HG02678 (cell line): ENCODE results near the gene ALKBH5.
"Not testable (repeated sequence)": the region's sequence is repeated elsewhere in the genome, so short reads cannot be mapped to it uniquely, and the experiment has no call there.

Source experiments
- ATAC-seq: cut with Tn5 transposase; IDR thresholded peaks from one replicate; pipeline ENCODE4 v1.9.1; 2021; ENCODE audit warnings: mild to moderate bottlenecking, moderate library complexity; ENCODE audit not compliant: unreplicated experiment

ALKBH5 gene

GRCh38 chr17:18213666-18214270, 30.1 kb downstream of the ALKBH5 start:
- no peak for ATAC-seq

DNA sequence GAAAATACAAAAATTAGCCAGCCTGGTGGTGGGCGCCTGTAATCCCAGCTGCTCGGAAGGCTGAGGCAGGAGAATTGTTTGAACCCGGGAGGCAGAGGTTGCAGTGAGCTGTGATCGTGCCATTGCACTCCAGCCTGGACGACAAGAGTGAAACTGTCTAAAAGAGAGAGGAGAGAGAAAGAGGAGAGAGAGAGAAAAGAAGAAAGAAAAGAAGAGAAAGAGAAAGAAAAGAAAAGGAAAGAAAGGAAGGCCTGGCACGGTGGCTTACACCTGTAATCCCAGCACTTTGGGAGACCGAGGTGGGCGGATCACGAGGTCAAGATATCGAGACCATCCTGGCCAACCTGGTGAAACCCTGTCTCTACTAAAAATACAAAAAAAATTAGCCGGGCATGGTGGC, 33.3 kb downstream of the ALKBH5 start:
- not testable (repeated sequence) for ATAC-seq

- ATAC-seq: no peak
Observed at GRCh38 chr17:18217412-18218015, 33.9 kb downstream of the ALKBH5 start.

DNA sequence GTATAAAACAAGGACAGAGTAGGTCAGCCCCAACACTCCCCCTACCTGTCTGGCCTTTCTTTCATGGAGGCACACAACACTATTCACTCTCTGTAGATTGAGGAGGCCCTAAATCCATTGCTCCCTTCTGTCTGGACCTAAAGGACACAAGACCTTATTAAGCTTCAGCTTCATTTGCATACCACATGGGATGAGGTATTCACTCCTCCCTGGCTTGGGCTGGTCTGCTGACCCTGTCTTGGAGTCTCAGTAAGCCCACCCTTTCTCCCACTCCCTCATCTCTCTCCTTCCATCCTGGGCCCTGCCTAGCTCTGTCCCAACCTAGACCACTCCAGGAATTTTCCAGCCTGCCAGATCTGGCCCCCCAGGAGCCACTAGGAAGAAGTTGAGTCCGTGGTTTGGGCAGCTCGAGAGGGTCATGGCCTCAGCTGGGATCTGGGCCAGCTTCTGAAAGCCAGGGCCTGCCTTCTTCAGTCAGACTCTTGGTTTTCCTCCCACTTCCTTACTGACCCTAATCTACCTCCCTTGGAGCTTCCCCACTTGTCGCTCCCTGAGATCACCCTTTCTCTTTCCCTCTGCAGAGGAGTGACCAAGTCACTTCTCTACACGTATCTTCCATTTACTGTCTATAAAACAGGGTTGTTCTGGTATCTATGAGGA, 35.3 kb downstream of the ALKBH5 start:
- no peak for ATAC-seq

GRCh38 chr17:18224053-18224386, 40.4 kb downstream of the ALKBH5 start:
- ATAC-seq: no peak

- ATAC-seq: no peak
Observed at GRCh38 chr17:18224387-18225120, 40.9 kb downstream of the ALKBH5 start.

DNA sequence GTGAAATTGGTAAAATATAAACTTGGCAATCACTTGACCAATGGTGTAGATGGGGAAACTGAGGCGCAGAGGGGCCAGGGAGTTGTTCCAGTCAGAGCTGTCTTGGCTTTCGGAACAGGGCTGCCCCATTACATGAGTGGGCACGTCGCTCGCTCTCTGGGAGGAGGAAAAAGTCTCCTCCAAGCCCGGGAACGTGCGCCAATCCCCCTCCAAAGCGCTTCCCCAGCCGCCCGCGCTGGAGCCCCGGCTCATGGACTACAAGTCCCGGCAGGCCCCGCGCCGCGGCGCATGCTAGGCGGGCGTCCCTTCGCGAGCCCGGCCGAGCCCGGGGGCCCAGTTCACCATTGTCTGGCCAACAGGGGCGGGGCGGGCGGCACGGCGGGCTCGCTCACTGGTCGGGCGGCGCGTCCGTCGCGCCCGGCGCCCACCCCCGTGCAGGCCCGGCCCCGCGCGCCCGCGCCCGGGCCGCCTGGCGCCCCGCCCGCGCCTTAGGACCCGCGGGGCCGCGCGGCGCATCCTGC, 41.6 kb downstream of the ALKBH5 start, which contains the start of gene LLGL1:
Gene LLGL1, plus strand, starts transcription at position 515 of the 521 bp plus-strand sequence. CDS start 48 bp downstream, outside the sequence.
- ATAC-seq: peak; percentile 90

- peak; percentile 13 for ATAC-seq
Observed at GRCh38 chr17:18225642-18226283, 42.1 kb downstream of the ALKBH5 start.

DNA sequence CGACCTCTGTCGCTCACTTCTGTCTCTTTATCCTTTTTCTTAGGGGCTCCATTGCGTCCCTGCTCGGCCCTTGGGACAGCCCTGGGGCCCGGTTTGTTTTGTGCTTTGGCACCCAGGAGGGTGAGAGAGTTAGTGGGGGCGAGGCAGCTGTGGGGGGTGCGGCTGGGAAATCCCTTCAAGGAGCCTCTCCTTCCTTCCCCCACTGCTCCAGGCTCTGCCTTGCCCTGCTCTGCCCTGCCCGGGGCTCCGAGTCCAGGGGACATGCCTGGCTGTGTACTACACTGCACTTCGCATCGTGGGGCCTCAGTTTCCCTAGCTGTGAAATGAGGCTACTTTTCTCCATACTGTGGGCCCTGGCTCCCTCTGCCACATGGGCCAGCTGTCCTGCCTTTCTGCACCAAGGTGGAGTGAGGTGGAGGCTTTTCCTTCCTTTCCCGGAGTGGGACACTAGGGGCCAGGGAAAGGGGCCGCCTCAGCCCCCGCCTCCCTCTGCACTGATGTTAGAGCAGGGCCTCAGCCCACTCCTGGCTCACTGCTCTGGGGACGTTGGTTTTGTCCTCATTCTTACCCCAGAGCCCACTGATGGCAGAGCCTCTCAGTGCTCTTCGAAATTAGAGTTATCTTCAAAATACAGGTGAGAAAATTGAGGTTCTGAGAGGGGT, 42.8 kb downstream of the ALKBH5 start:
- no peak for ATAC-seq

DNA sequence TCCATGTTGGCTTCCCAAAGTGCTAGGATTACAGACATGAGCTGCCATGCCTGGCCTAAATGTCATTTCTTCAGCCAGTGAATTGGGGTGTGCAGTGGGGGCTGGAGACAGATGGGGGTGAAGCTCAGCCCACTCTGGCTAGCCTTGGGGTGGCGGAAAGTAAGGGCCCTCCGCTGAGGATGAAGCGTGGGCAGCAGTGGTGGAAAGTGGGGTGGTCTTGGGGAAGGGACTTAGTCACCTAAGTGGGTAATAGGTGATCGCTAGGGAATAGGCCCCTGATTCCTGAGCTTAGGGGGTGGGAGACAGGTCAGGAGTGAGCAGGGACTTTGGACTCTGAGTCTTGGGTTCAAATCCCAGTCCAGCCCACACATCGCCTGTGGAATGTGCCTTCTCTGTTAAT, 44.0 kb downstream of the ALKBH5 start:
- ATAC-seq: no peak

GRCh38 chr17:18228176-18228682, 44.6 kb downstream of the ALKBH5 start:
- no peak for ATAC-seq

DNA sequence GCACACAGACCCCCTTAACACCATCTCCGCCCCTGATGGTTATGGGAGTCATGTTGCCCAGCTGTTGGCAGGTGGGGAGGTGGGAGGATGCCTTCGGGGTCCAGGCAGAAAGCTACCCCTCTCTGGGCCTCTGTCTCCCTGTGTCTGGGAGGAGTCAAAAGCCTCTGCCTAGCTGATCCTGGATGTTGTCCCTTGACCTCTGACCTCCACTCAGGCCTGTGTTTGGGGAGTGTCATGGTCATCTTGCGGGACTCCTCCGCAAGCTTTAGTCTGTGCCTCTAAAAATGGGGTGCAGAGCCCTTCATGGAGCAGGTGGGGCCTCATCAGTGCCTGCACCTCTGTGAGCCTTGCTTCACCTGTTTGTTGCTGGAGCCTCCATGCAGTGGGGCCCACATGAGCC, 45.6 kb downstream of the ALKBH5 start:
- no peak for ATAC-seq

DNA sequence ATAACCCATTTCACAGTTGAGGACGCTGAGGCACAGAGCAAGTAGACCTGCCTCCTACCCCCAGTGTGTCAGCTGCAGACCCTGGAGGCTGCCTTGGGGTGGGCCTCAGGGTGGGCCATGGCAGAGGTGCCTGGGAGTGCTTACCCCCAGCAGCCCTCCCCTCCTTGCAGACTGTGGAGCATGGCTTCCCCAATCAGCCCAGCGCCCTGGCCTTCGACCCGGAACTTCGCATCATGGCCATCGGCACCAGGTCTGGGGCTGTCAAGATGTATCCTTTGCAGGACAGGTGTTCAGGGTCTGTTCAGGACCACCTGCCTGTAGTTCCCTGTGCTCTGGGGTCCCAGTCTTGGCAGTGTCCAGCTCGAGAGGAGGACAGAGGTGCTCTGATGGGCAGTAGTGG, 46.1 kb downstream of the ALKBH5 start:
- ATAC-seq: no peak

DNA sequence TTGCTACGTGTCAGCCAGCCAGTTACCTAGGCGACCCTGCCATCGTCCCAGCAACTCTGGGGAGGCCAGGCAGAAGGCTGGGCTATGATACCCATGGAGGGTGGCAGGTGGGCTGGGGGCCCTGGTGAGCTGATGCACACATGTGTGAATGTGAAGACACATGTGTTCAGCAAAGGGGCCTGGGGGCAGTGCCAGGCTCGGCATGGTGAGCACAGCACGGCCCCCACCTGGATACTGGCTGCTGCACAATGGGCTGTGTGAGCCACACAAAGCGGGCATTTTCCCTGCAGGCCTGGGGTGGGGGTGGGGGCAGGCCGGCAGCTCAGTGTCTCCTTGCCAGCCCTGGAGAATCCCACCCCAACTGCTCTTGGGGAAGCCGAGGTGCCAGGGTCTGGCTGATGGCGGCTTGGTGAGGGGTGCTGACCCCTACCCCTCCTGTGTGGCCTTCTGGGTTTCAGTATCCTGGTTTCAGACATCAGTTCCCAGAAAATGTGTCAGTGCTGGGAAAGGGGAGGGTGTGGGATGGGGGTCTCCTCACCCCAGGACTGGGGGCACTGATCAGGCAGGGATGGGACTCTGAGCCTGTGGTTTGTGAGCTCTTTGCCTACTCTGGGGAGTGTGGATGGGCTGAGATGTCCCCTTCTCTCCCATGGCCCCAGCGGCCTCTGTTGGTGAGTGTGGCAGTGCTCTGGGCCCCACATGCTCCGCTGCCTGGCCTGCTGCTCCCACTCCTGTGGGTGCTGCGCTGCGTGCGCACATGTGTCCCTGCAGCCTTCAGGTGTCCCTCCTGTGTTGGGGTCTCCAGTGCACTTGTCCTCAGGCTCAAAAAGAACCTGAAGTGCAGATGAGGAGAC, 46.9 kb downstream of the ALKBH5 start:
- ATAC-seq: no peak

GRCh38 chr17:18231164-18231563, 47.5 kb downstream of the ALKBH5 start:
- ATAC-seq: no peak

DNA sequence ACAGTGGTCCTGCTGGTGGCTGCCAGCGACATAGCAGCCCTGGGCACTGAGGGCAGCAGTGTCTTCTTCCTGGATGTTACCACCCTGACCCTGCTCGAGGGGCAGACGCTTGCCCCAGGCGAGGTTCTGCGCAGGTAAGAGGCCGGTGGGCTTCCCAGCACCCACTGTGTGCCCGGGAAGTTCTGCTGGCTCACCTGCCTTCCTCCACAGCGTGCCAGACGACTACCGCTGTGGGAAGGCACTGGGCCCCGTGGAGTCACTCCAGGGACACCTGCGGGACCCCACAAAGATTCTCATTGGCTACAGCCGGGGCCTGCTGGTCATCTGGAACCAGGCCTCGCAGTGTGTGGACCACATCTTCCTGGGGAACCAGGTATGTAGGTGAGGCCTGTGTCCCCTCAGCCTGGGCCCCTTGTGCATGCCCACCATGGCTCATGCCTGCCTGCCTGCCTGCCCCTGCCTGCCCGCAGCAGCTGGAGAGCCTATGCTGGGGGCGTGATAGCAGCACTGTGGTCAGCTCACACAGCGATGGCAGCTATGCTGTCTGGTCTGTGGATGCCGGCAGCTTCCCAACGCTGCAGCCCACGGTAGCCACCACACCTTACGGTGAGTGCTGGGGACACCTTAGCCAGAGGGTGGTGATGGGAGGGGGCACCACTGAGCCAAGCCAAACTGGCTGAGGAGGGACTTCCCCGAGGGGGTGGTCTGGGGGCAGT, 50.3 kb downstream of the ALKBH5 start:
- no peak for ATAC-seq

DNA sequence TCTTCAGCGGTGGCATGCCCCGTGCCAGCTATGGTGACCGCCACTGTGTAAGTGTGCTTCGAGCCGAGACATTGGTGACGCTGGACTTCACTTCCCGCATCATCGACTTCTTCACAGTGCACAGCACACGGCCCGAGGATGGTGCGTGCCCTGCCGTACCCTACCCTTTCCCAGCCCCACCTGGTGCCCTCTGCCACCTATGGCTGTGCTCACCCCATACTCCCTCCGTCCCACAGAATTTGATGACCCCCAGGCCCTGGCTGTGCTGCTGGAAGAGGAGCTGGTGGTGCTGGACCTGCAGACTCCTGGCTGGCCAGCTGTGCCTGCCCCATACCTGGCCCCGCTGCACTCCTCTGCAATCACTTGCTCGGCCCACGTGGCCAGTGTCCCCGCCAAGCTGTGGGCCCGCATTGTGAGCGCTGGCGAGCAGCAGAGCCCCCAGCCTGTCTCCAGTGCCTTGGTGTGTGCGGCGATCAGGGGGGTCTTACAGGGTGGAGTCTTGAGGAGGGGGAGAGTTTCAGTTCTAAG, 51.3 kb downstream of the ALKBH5 start:
- ATAC-seq: no peak

- no peak for ATAC-seq
Observed at GRCh38 chr17:18235743-18236256, 52.2 kb downstream of the ALKBH5 start.
